WTC11 (cell line): Measurements from ENCODE around the gene LTBR. TPM values are rescaled to one million over a fixed set of nuclear protein-coding genes. Genes with fewer than 3 reads are reported as not detected.

Experiments
- ATAC-seq: fragments of 200-7000 bp; cut with Tn5 transposase; 2 replicates; pipeline ENCODE4 v1.10.0; 2021; ENCODE audit warnings: mild to moderate bottlenecking, moderate library complexity
- CTCF ChIA-PET: fragments of 300-600 bp; sonication (Branson Sonifier 250); formaldehyde crosslinking; loops from one replicate; lab custom pipeline; 2021; ENCODE audit warnings: antibody characterized with exemption; lab: Charles Lee
- POLR2A ChIA-PET: fragments of 350-600 bp; sonication (Branson Sonifier 250); formaldehyde crosslinking; loops from one replicate; lab custom pipeline; 2021; ENCODE audit warnings: antibody characterized with exemption; lab: Charles Lee
- DNase-seq: peaks from one replicate; pipeline ENCODE4 v3.0.0; 2021; ENCODE audit warnings: low spot score
- H3K27ac Mint-ChIP-seq: 2 replicates; pipeline ENCODE4 v1.8.0; 2021; ENCODE audit warnings: mixed read lengths
- H3K27me3 Mint-ChIP-seq: 2 replicates; pipeline ENCODE4 v1.8.0; 2021; ENCODE audit warnings: low read depth, mild to moderate bottlenecking, moderate library complexity, mixed read lengths
- H3K36me3 Mint-ChIP-seq: 2 replicates; pipeline ENCODE4 v1.8.0; 2021; ENCODE audit warnings: mixed read lengths
- H3K4me1 Mint-ChIP-seq: 2 replicates; pipeline ENCODE4 v1.8.0; 2022; ENCODE audit warnings: mixed read lengths
- H3K4me3 Mint-ChIP-seq: 2 replicates; pipeline ENCODE4 v1.8.0; 2021; ENCODE audit warnings: mild to moderate bottlenecking, moderate library complexity, mixed read lengths
- H3K9me3 Mint-ChIP-seq: 2 replicates; pipeline ENCODE4 v1.8.0; 2021; ENCODE audit warnings: mixed read lengths
- CBFB ChIP-seq: sonication (generic); formaldehyde crosslinking; IDR thresholded peaks from 2 replicates; pipeline ENCODE4 v1.8.1; 2022; ENCODE audit warnings: mild to moderate bottlenecking, low read depth, missing genetic modification reagents
- GABPB1 ChIP-seq: sonication (generic); formaldehyde crosslinking; IDR thresholded peaks from 2 replicates; pipeline ENCODE4 v1.8.1; 2023; ENCODE audit warnings: mild to moderate bottlenecking, missing genetic modification reagents
- MYBL2 ChIP-seq: sonication (generic); formaldehyde crosslinking; IDR thresholded peaks from 2 replicates; pipeline ENCODE4 v1.8.1; 2023; ENCODE audit warnings: mild to moderate bottlenecking, moderate library complexity, missing genetic modification reagents
- PRDM15 ChIP-seq: sonication (generic); formaldehyde crosslinking; IDR thresholded peaks from 2 replicates; pipeline ENCODE4 v1.8.0; 2022; ENCODE audit warnings: missing genetic modification reagents
- SMAD4 ChIP-seq: sonication (generic); formaldehyde crosslinking; IDR thresholded peaks from 2 replicates; pipeline ENCODE4 v1.8.0; 2022; ENCODE audit warnings: mild to moderate bottlenecking, missing genetic modification reagents
- SOX15 ChIP-seq: fragments of 250-450 bp; sonication (Bioruptor Pico); IDR thresholded peaks from 2 replicates; pipeline ENCODE4 v1.9.0; 2021; ENCODE audit warnings: mild to moderate bottlenecking
- STAT6 ChIP-seq: sonication (generic); formaldehyde crosslinking; conservative IDR thresholded peaks from 2 replicates; pipeline ENCODE4 v1.8.1; 2023; ENCODE audit warnings: mild to moderate bottlenecking, low read depth, missing genetic modification reagents, moderate library complexity
- TEAD1 ChIP-seq: sonication (generic); formaldehyde crosslinking; IDR thresholded peaks from 2 replicates; pipeline ENCODE4 v1.8.0; 2022; ENCODE audit warnings: mild to moderate bottlenecking, missing genetic modification reagents
- TEAD4 ChIP-seq: sonication (generic); formaldehyde crosslinking; IDR thresholded peaks from 2 replicates; pipeline ENCODE4 v1.8.0; 2022; ENCODE audit warnings: mild to moderate bottlenecking, missing genetic modification reagents
- ZBTB21 ChIP-seq: sonication (generic); formaldehyde crosslinking; IDR thresholded peaks from 2 replicates; pipeline ENCODE4 v1.8.1; 2023; ENCODE audit warnings: mild to moderate bottlenecking, missing genetic modification reagents, borderline replicate concordance
- ZNF138 ChIP-seq: sonication (generic); formaldehyde crosslinking; conservative IDR thresholded peaks from 2 replicates; pipeline ENCODE4 v1.8.1; 2022; ENCODE audit warnings: mild to moderate bottlenecking, moderate library complexity, missing genetic modification reagents
- ZNF232 ChIP-seq: sonication (generic); formaldehyde crosslinking; IDR thresholded peaks from 2 replicates; pipeline ENCODE4 v1.8.0; 2022; ENCODE audit warnings: mild to moderate bottlenecking, missing genetic modification reagents
- ZNF263 ChIP-seq: sonication (generic); formaldehyde crosslinking; IDR thresholded peaks from 2 replicates; pipeline ENCODE4 v1.8.1; 2022; ENCODE audit warnings: low read depth, mild to moderate bottlenecking, moderate library complexity, missing genetic modification reagents
- ZNF423 ChIP-seq: fragments of 250-450 bp; sonication (Bioruptor Pico); IDR thresholded peaks from 2 replicates; pipeline ENCODE4 v2.1.2; 2022; ENCODE audit warnings: mild to moderate bottlenecking, moderate library complexity
- ZNF425 ChIP-seq: fragments of 250-450 bp; sonication (Bioruptor Pico); conservative IDR thresholded peaks from 2 replicates; pipeline ENCODE4 v1.9.0; 2021; ENCODE audit warnings: mild to moderate bottlenecking
- total RNA-seq: library from RNA; stranded (reverse); gene quantifications from 3 replicates; pipeline ENCODE4 v1.2.3, GENCODE V29; 2021
- TF ChIP-seq, protein P1 (sequence below): sonication (generic); formaldehyde crosslinking; IDR thresholded peaks from 2 replicates; pipeline ENCODE4 v1.8.1; 2023; ENCODE audit warnings: mild to moderate bottlenecking, missing genetic modification reagents, borderline replicate concordance

Gene LTBR
- total RNA-seq, 1 experiment from 2014 or later: 4.0 TPM

- TF ChIP-seq STAT6 (CRISPR knock-in tag): no peak
- TF ChIP-seq CBFB (CRISPR knock-in tag): no peak
- peak; percentile 16; the same call in 1 of the 2 replicates for TF ChIP-seq ZNF423
- peak; percentile 53; the same call in 1 of the 2 replicates for TF ChIP-seq TEAD1 (CRISPR knock-in tag)
Observed at GRCh38 chr12:6376079-6376869, 7.7 kb upstream of the LTBR start (continued).

- CTCF ChIA-PET: interaction anchor here (1.4 to 8.0 kb wide), 2 partner anchors 21 to 51 kb away, joined by 4 to 68 read pairs; no protein-coding TSS in a partner anchor
- peaks cover 78% of the 10 kb centered on the region for H3K4me1 Mint-ChIP-seq
- peak overlapping the region; percentile 91 for H3K4me3 Mint-ChIP-seq
- H3K27me3 Mint-ChIP-seq: peaks cover 11% of the 10 kb centered on the region
- no peak for ATAC-seq
- POLR2A ChIA-PET: interaction anchor here (1.9 kb wide), 1 partner anchor 41 kb away, joined by 6 read pairs; no protein-coding TSS in a partner anchor
- DNase-seq: no peak
- peak overlapping the region; percentile 99 for H3K27ac Mint-ChIP-seq
- TF ChIP-seq SMAD4 (CRISPR knock-in tag): no peak
- TF ChIP-seq PRDM15 (CRISPR knock-in tag): 0 out of 2 replicates have a peak, but pooled peaks have one; percentile 46
- H3K36me3 Mint-ChIP-seq: no peaks in the 10 kb centered on the region
- no peaks in the 10 kb centered on the region for H3K9me3 Mint-ChIP-seq
Observed at GRCh38 chr12:6376870-6377666, 6.9 kb upstream of the LTBR start.

- CTCF ChIA-PET: interaction anchor here (1.4 to 8.0 kb wide), 2 partner anchors 22 to 51 kb away, joined by 4 to 68 read pairs; no protein-coding TSS in a partner anchor
- no peak for TF ChIP-seq MYBL2 (CRISPR knock-in tag)
- no peak for TF ChIP-seq ZNF232
- no peak for TF ChIP-seq ZNF138
- no peak for TF ChIP-seq ZNF263
- TF ChIP-seq GABPB1 (CRISPR knock-in tag): no peak
- no peak for TF ChIP-seq ZBTB21 (CRISPR knock-in tag)
- no peak for TF ChIP-seq SOX15
- TF ChIP-seq TEAD4 (CRISPR knock-in tag): no peak
- TF ChIP-seq, protein P1, sequence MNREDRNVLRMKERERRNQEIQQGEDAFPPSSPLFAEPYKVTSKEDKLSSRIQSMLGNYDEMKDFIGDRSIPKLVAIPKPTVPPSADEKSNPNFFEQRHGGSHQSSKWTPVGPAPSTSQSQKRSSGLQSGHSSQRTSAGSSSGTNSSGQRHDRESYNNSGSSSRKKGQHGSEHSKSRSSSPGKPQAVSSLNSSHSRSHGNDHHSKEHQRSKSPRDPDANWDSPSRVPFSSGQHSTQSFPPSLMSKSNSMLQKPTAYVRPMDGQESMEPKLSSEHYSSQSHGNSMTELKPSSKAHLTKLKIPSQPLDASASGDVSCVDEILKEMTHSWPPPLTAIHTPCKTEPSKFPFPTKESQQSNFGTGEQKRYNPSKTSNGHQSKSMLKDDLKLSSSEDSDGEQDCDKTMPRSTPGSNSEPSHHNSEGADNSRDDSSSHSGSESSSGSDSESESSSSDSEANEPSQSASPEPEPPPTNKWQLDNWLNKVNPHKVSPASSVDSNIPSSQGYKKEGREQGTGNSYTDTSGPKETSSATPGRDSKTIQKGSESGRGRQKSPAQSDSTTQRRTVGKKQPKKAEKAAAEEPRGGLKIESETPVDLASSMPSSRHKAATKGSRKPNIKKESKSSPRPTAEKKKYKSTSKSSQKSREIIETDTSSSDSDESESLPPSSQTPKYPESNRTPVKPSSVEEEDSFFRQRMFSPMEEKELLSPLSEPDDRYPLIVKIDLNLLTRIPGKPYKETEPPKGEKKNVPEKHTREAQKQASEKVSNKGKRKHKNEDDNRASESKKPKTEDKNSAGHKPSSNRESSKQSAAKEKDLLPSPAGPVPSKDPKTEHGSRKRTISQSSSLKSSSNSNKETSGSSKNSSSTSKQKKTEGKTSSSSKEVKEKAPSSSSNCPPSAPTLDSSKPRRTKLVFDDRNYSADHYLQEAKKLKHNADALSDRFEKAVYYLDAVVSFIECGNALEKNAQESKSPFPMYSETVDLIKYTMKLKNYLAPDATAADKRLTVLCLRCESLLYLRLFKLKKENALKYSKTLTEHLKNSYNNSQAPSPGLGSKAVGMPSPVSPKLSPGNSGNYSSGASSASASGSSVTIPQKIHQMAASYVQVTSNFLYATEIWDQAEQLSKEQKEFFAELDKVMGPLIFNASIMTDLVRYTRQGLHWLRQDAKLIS (CRISPR knock-in tag): no peak
- TF ChIP-seq ZNF425: no peak
Observed at GRCh38 chr12:6377667-6377994, 6.3 kb upstream of the LTBR start.

More at GRCh38 chr12:6377667-6377994, 6.3 kb upstream of the LTBR start:
- DNase-seq (no peak), ATAC-seq (no peak)
- peak overlapping the region; percentile 99; the same call in 1 of the 2 replicates for H3K27ac Mint-ChIP-seq
- H3K4me3 Mint-ChIP-seq: peak overlapping the region; percentile 13; the same call in 1 of the 2 replicates
- H3K9me3 Mint-ChIP-seq: no peaks in the 10 kb centered on the region
- H3K36me3 Mint-ChIP-seq: no peaks in the 10 kb centered on the region
- peaks cover 17% of the 10 kb centered on the region for H3K27me3 Mint-ChIP-seq
- peaks cover 78% of the 10 kb centered on the region for H3K4me1 Mint-ChIP-seq
- POLR2A ChIA-PET: interaction anchor here (1.9 kb wide), 1 partner anchor 42 kb away, joined by 6 read pairs; no protein-coding TSS in a partner anchor
